Measurements from ENCODE around the gene TRIM17.
"Not testable (repeated sequence)": the region's sequence is repeated elsewhere in the genome, so short reads cannot be mapped to it uniquely, and the experiment has no call there.

TRIM17 gene

GRCh38 chr1:228448372-228448771, 31.7 kb upstream of the TRIM17 start:
- no peak for DNase-seq

GRCh38 chr1:228446852-228447251, 30.2 kb upstream of the TRIM17 start:
- no peak for DNase-seq

GRCh38 chr1:228445843-228446650, 29.4 kb upstream of the TRIM17 start:
- peak in 25 of 58 donors; percentile 5 to 57 (median 23) for DNase-seq

- DNase-seq, result no peak
Observed at GRCh38 chr1:228445490-228445842, 28.8 kb upstream of the TRIM17 start.

- DNase-seq, result no peak
Observed at GRCh38 chr1:228443395-228443794, 26.7 kb upstream of the TRIM17 start.

- DNase-seq, result no peak
Observed at GRCh38 chr1:228440761-228441500, 24.3 kb upstream of the TRIM17 start.

- no peak for DNase-seq
Observed at GRCh38 chr1:228438266-228438665, 21.6 kb upstream of the TRIM17 start.

GRCh38 chr1:228437424-228437962, 20.8 kb upstream of the TRIM17 start:
- no peak for DNase-seq

- no peak for DNase-seq
Observed at GRCh38 chr1:228434689-228435088, 18.0 kb upstream of the TRIM17 start.

GRCh38 chr1:228433337-228434053, 16.8 kb upstream of the TRIM17 start:
- DNase-seq, result not testable (repeated sequence)

GRCh38 chr1:228430243-228430642, 13.6 kb upstream of the TRIM17 start:
- no peak for DNase-seq

GRCh38 chr1:228429698-228430097, 13.0 kb upstream of the TRIM17 start:
- no peak for DNase-seq

- DNase-seq, result no peak
Observed at GRCh38 chr1:228429007-228429406, 12.3 kb upstream of the TRIM17 start.

- no peak for DNase-seq
Observed at GRCh38 chr1:228428412-228428811, 11.8 kb upstream of the TRIM17 start.

- DNase-seq, result no peak
Observed at GRCh38 chr1:228426518-228427175, 10.0 kb upstream of the TRIM17 start.

- DNase-seq, result no peak
Observed at GRCh38 chr1:228424685-228425660, 8.3 kb upstream of the TRIM17 start.

- DNase-seq, result no peak
Observed at GRCh38 chr1:228423404-228424053, 6.9 kb upstream of the TRIM17 start.

GRCh38 chr1:228420968-228421826, 4.5 kb upstream of the TRIM17 start:
- no peak for DNase-seq
